HG02623 (cell line): Measurements from ENCODE around the gene IL5.
"Not testable (repeated sequence)": the region's sequence is repeated elsewhere in the genome, so short reads cannot be mapped to it uniquely, and the experiment has no call there.

Experiments
- ATAC-seq: cut with Tn5 transposase; IDR thresholded peaks from one replicate; pipeline ENCODE4 v1.9.1; 2021; ENCODE audit warnings: moderate library complexity; ENCODE audit not compliant: unreplicated experiment

IL5 gene

GRCh38 chr5:132543472-132544201, at the start of gene IL5:
TSS of gene IL5 (minus strand) at chr5:132543522. CDS start at chr5:132543478, 44 bp downstream.
- ATAC-seq, result no peak

- no peak for ATAC-seq
Measured at GRCh38 chr5:132592521-132592920, 49.2 kb upstream of the IL5 start.

- ATAC-seq, result no peak
Measured at GRCh38 chr5:132591145-132591544, 47.8 kb upstream of the IL5 start.

- ATAC-seq, result no peak
Measured at GRCh38 chr5:132589467-132589866, 46.1 kb upstream of the IL5 start.

GRCh38 chr5:132586063-132586462, 42.7 kb upstream of the IL5 start:
- ATAC-seq, result no peak

- ATAC-seq, result not testable (repeated sequence)
Measured at GRCh38 chr5:132584560-132584959, 41.2 kb upstream of the IL5 start.

- ATAC-seq, result no peak
Measured at GRCh38 chr5:132576123-132576522, 32.8 kb upstream of the IL5 start.

GRCh38 chr5:132566657-132567056, 23.3 kb upstream of the IL5 start:
- ATAC-seq, result no peak

- ATAC-seq, result not testable (repeated sequence)
Measured at GRCh38 chr5:132564555-132564954, 21.2 kb upstream of the IL5 start.

GRCh38 chr5:132561601-132562000, 18.3 kb upstream of the IL5 start:
- ATAC-seq, result no peak

- ATAC-seq, result no peak
Measured at GRCh38 chr5:132559383-132560060, 16.2 kb upstream of the IL5 start.

GRCh38 chr5:132557478-132558172, 14.3 kb upstream of the IL5 start:
- no peak for ATAC-seq

- peak; percentile 97 for ATAC-seq
Measured at GRCh38 chr5:132556763-132557477, 13.6 kb upstream of the IL5 start, which contains the start of gene RAD50. TSS of gene RAD50 (plus strand) at chr5:132556977. CDS start at chr5:132557325, 348 bp downstream.

GRCh38 chr5:132556153-132556762, 12.9 kb upstream of the IL5 start:
- ATAC-seq, result no peak

GRCh38 chr5:132549576-132549975, 6.3 kb upstream of the IL5 start:
- ATAC-seq, result no peak

GRCh38 chr5:132548834-132549233, 5.5 kb upstream of the IL5 start:
- not testable (repeated sequence) for ATAC-seq

- no peak for ATAC-seq
Measured at GRCh38 chr5:132547269-132547668, 3.9 kb upstream of the IL5 start.

GRCh38 chr5:132546108-132546507, 2.8 kb upstream of the IL5 start:
- no peak for ATAC-seq

- no peak for ATAC-seq
Measured at GRCh38 chr5:132540764-132541163, 2.6 kb downstream of the IL5 start.

- no peak for ATAC-seq
Measured at GRCh38 chr5:132540149-132540548, 3.2 kb downstream of the IL5 start.

GRCh38 chr5:132539716-132540115, 3.6 kb downstream of the IL5 start:
- no peak for ATAC-seq
